Measurements from ENCODE around the gene SPIN1.

SPIN1 gene

DNA sequence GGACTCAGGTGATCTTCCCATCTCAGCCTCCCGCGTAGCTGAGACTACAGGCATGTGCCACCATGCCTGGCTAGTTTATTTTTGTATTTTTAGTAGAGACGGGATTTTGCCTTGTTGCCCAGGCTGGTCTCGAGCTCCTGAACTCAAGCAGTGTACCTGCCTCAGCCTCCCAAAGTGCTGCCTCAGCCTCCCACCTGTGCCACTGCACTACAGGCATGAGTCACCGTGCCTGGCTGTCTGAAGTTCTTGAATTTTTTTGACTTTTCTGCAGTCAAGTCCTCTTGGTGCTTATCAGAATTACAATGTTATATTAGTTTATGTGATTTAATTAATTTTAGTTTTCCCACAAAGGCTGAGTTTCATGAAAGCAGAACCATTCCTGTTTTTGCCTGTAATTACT lies 9.8 kb downstream of the SPIN1 start:
- TF ChIP-seq, protein P1, sequence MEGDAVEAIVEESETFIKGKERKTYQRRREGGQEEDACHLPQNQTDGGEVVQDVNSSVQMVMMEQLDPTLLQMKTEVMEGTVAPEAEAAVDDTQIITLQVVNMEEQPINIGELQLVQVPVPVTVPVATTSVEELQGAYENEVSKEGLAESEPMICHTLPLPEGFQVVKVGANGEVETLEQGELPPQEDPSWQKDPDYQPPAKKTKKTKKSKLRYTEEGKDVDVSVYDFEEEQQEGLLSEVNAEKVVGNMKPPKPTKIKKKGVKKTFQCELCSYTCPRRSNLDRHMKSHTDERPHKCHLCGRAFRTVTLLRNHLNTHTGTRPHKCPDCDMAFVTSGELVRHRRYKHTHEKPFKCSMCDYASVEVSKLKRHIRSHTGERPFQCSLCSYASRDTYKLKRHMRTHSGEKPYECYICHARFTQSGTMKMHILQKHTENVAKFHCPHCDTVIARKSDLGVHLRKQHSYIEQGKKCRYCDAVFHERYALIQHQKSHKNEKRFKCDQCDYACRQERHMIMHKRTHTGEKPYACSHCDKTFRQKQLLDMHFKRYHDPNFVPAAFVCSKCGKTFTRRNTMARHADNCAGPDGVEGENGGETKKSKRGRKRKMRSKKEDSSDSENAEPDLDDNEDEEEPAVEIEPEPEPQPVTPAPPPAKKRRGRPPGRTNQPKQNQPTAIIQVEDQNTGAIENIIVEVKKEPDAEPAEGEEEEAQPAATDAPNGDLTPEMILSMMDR (IDR thresholded peaks at IDR 0.05): no peak
- H3K4me1 ChIP-seq: peaks cover 0 to 63% (median 22%) of the 10 kb centered on the region in 4 donors
- H3K36me3 ChIP-seq: peaks cover 0 to 4% (median 0%) of the 10 kb centered on the region in 3 donors
- intact Hi-C loops (cut with DNase I; ENCODE audit: low total_unique reads): no loop called here
- H3K27me3 ChIP-seq: no peaks in the 10 kb centered on the region
- no peaks in the 10 kb centered on the region for H3K9me3 ChIP-seq
- DNase-seq: no peak
- no peak overlapping the region for H3K27ac ChIP-seq
- no peak overlapping the region for H3K4me3 ChIP-seq

DNA sequence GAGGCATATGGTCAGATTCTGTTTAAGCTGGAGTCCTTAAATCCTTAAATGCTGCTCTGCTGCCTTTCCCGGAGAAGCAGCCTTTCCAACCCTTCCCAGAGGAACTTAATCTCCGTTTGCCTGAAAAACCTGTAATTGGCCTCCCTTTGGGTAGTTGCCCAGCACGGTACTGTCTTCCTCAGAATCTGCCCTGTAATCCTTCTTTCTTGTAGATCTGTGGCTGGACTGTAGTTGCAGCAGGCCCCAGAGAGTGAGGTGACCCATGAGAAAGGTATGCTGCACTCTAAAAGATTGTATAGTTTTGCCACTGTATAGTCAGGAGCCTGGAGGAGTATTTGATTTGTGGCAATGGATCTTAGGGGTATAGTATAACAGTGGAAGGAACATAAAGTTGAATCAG lies 11.7 kb downstream of the SPIN1 start:
- Histone ChIP-seq H3K4me3 (no peak overlapping the region), H3K4me1 (peaks cover 0 to 61% (median 23%) of the 10 kb centered on the region in 4 donors), H3K27ac (no peak overlapping the region), H3K9me3 (no peaks in the 10 kb centered on the region), H3K36me3 (peaks cover 0 to 4% (median 0%) of the 10 kb centered on the region in 3 donors), H3K27me3 (no peaks in the 10 kb centered on the region)
- TF ChIP-seq, protein P1 (IDR thresholded peaks at IDR 0.05): no peak
- intact Hi-C loops (cut with DNase I; ENCODE audit: low total_unique reads): no loop called here
- no peak for DNase-seq

DNA sequence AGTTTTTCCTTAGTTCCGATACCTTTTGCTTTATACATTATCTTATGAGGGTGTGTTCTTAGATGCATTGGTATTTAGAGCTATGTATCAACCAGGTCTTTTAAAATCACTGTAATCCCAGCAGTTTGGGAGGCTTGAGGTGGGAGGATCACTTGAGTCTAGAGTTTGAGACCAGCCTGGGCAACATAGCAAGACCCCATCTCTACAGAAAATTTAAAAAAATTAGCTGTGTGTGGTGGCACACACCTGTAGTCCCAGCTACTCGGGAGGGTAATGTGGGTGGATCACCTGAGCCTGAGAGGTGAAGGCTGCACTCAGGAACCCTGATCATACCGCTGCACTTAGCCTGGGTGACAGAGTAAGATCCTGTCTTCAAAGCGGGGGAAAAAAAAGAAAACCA lies 15.1 kb downstream of the SPIN1 start:
- no peak for DNase-seq

DNA sequence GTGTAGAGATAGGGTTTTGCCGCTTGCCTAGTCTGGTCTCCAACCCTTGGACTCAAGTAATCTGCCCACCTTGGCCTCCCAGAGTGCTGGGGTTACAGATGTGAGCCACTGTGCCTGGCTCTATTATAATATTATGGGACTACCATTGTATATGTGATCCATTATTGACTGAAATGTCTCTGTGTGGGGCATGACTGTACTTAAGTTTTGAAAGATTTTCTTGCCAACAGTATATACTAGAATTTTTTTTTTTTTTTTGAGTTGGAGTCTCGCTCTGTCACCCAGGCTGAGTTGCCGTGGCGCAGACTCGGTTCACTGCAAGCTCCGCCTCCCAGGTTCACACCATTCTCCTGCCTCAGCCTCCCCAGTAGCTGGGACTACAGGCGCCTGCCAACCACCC lies 17.8 kb downstream of the SPIN1 start:
- no peaks in the 10 kb centered on the region for H3K9me3 ChIP-seq
- H3K27ac ChIP-seq: no peak overlapping the region
- H3K36me3 ChIP-seq: no peaks in the 10 kb centered on the region
- no peak overlapping the region for H3K4me3 ChIP-seq
- no peaks in the 10 kb centered on the region for H3K27me3 ChIP-seq
- H3K4me1 ChIP-seq: peaks cover 0 to 35% (median 6%) of the 10 kb centered on the region in 4 donors
- no peak for DNase-seq
- intact Hi-C loops (cut with DNase I; ENCODE audit: low total_unique reads): no loop called here
- TF ChIP-seq, protein P1 (IDR thresholded peaks at IDR 0.05): no peak

More for the DNA sequence above, 15.1 kb downstream of the SPIN1 start:
- TF ChIP-seq, protein P1 (IDR thresholded peaks at IDR 0.05): no peak
- Histone ChIP-seq H3K4me1 (peaks cover 0 to 60% (median 15%) of the 10 kb centered on the region in 4 donors), H3K36me3 (peaks cover 0 to 4% (median 0%) of the 10 kb centered on the region in 3 donors), H3K4me3 (no peak overlapping the region), H3K27ac (no peak overlapping the region), H3K27me3 (no peaks in the 10 kb centered on the region), H3K9me3 (no peaks in the 10 kb centered on the region)
- intact Hi-C loops (cut with DNase I; ENCODE audit: low total_unique reads): no loop called here

DNA sequence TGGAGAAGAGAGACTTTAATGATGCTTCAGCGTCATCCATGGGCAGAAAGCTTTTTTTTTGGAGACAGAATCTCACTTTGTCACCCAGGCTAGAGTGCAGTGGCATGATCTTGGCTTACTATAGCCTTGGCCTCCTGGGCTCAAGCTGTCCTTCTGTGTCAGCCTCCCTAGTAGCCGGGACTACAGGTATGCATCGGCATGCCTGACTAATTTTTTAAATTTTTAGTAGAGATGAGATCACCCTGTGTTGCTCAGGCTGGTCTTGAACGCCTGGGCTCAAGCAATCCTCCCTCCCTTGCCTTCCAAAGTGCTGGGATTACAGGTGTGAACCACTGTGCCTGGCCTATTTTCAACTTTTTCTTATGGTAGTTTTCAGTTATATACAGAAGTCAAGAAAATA lies 23.2 kb downstream of the SPIN1 start:
- intact Hi-C loops (cut with DNase I; ENCODE audit: low total_unique reads): no loop called here
- peaks cover 0 to 12% (median 2%) of the 10 kb centered on the region in 4 donors for H3K4me1 ChIP-seq
- no peak for DNase-seq
- no peak overlapping the region for H3K4me3 ChIP-seq
- H3K27me3 ChIP-seq: no peaks in the 10 kb centered on the region
- TF ChIP-seq, protein P1 (IDR thresholded peaks at IDR 0.05): no peak
- H3K9me3 ChIP-seq: peaks cover 0 to 7% (median 0%) of the 10 kb centered on the region in 3 donors
- H3K27ac ChIP-seq: no peak overlapping the region
- H3K36me3 ChIP-seq: peaks cover 6 to 9% (median 7%) of the 10 kb centered on the region in 3 donors

DNA sequence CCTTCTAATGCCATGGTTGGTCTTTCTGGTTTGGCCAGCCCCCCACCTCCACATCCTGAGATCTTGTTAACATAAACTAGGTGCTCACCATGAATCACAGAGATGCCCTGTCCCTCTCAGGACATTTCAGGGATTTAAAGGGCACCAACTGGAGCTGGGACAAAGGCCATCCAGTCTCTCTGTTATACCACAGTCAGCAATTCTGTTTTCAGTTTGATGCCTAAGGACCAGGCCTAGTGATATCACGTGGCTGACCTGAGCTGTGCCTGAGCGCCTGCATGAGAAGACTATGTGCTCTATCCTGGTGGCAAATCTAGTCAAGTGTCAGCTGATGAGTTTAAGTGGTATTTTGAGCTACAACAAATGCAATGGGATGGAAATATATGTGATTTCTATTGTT lies 26.1 kb downstream of the SPIN1 start:
- DNase-seq: no peak
- intact Hi-C loops (cut with DNase I; ENCODE audit: low total_unique reads): no loop called here
- TF ChIP-seq, protein P1 (IDR thresholded peaks at IDR 0.05): no peak

More for the DNA sequence above, 26.1 kb downstream of the SPIN1 start:
- Histone ChIP-seq H3K27ac (no peak overlapping the region), H3K4me1 (no peaks in the 10 kb centered on the region), H3K27me3 (no peaks in the 10 kb centered on the region), H3K4me3 (no peak overlapping the region), H3K9me3 (peaks cover 0 to 10% (median 5%) of the 10 kb centered on the region in 3 donors), H3K36me3 (peaks cover 16 to 31% (median 20%) of the 10 kb centered on the region in 3 donors)
